ENCODE results near the gene KDM1A. TPM values are rescaled to one million over a fixed set of nuclear protein-coding genes. Genes with fewer than 3 reads are reported as not detected.

The KDM1A gene
- total and polyA plus RNA-seq, 10 of the 15 experiments (the other 5 are each of a cell fraction or from before 2014, with no cell fraction given), result 39.2 to 118 (median 98.9) TPM

GRCh38 chr1:22975694-22976093, 43.6 kb upstream of the KDM1A start:
- DNase-seq (ENCODE audit: low read depth, low spot score) (no peak), FAIRE-seq (no peak), ATAC-seq (no peak)
- intact Hi-C loops (cut with micrococcal nuclease; ENCODE audit: unreplicated experiment) (loop anchor here (1.0 to 5.0 kb wide), 5 partner anchors 92 to 427 kb away; no protein-coding TSS in a partner anchor), in situ Hi-C loops (cut with MboI) (loop anchor here (5.0 kb wide), 2 partner anchors 122 to 212 kb away; no protein-coding TSS in a partner anchor)
- H3K79me2 ChIP-seq (ENCODE audit: control insufficient read depth, insufficient read depth, low read length), result no peaks in the 10 kb centered on the region
- no peak overlapping the region for H3K9ac ChIP-seq (ENCODE audit: control insufficient read depth, insufficient read depth, low read length)
- BruUV-seq (replicated peaks), result no TSS peak
- H4K20me1 ChIP-seq (ENCODE audit: control insufficient read depth, insufficient read depth), result no peaks in the 10 kb centered on the region
- no peak for TF ChIP-seq CBX3 (IDR thresholded peaks at IDR 0.05; ENCODE audit: borderline replicate concordance, low read depth)
- no peak for TF ChIP-seq LARP7 (IDR thresholded peaks at IDR 0.05)
- TF ChIP-seq, protein P1, sequence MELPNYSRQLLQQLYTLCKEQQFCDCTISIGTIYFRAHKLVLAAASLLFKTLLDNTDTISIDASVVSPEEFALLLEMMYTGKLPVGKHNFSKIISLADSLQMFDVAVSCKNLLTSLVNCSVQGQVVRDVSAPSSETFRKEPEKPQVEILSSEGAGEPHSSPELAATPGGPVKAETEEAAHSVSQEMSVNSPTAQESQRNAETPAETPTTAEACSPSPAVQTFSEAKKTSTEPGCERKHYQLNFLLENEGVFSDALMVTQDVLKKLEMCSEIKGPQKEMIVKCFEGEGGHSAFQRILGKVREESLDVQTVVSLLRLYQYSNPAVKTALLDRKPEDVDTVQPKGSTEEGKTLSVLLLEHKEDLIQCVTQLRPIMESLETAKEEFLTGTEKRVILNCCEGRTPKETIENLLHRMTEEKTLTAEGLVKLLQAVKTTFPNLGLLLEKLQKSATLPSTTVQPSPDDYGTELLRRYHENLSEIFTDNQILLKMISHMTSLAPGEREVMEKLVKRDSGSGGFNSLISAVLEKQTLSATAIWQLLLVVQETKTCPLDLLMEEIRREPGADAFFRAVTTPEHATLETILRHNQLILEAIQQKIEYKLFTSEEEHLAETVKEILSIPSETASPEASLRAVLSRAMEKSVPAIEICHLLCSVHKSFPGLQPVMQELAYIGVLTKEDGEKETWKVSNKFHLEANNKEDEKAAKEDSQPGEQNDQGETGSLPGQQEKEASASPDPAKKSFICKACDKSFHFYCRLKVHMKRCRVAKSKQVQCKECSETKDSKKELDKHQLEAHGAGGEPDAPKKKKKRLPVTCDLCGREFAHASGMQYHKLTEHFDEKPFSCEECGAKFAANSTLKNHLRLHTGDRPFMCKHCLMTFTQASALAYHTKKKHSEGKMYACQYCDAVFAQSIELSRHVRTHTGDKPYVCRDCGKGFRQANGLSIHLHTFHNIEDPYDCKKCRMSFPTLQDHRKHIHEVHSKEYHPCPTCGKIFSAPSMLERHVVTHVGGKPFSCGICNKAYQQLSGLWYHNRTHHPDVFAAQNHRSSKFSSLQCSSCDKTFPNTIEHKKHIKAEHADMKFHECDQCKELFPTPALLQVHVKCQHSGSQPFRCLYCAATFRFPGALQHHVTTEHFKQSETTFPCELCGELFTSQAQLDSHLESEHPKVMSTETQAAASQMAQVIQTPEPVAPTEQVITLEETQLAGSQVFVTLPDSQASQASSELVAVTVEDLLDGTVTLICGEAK (IDR thresholded peaks at IDR 0.05; ENCODE audit: borderline replicate concordance), result no peak
- TF ChIP-seq TAF1 (IDR thresholded peaks at IDR 0.05; ENCODE audit: borderline replicate concordance, low read depth, low read length), result no peak
- TF ChIP-seq CUX1 (IDR thresholded peaks at IDR 0.05; ENCODE audit: insufficient replicate concordance, low read depth, low read length), result no peak
- TF ChIP-seq ASH2L (IDR thresholded peaks at IDR 0.05; ENCODE audit: borderline replicate concordance, low read depth), result no peak
- ChIA-PET SMC1A (ENCODE audit: uncharacterized antibody, unreplicated experiment) (interaction anchor here (1.0 to 1.1 kb wide), 2 partner anchors 208 to 210 kb away, joined by 3 to 4 read pairs; no protein-coding TSS in a partner anchor), RAD21 (ENCODE audit: unreplicated experiment) (interaction anchor here (2.8 kb wide), 1 partner anchor 208 kb away, joined by 24 read pairs; no protein-coding TSS in a partner anchor), POLR2A (no interaction called here), CTCF (interaction anchor here (15.3 kb wide), 1 partner anchor 209 kb away, joined by 114 read pairs; no protein-coding TSS in a partner anchor)
- peaks cover 0 to 2% of the 10 kb centered on the region in 2 experiments; a peak in 3 of 4 replicates for H3K27me3 ChIP-seq (replicated peaks in 1 of 2; ENCODE audit: control insufficient read depth in 2 of 2, insufficient read depth in 2 of 2, low read length in 1 of 2)
- no peaks in the 10 kb centered on the region for H3K36me3 ChIP-seq (ENCODE audit: control insufficient read depth in 2 of 2, insufficient read depth in 2 of 2, low read length in 1 of 2)
- H3K4me1 ChIP-seq (ENCODE audit: control insufficient read depth, insufficient read depth, low read length), result no peaks in the 10 kb centered on the region
- no peak overlapping the region for H3K4me3 ChIP-seq
- H3K9me3 ChIP-seq (replicated peaks; ENCODE audit: control insufficient read depth, insufficient read depth, low read length), result no peaks in the 10 kb centered on the region
- no peak overlapping the region for H2AFZ ChIP-seq (ENCODE audit: control insufficient read depth, low read depth, low read length)
- WGBS (ENCODE audit: insufficient coverage, insufficient replicate concordance, low lambda C conversion rate, missing lambda C conversion rate), result 40% methylated on average over 3 of the region's 3 CpGs
- no peak overlapping the region for H3K4me2 ChIP-seq (ENCODE audit: control insufficient read depth, insufficient read depth)
- no peak overlapping the region for H3K27ac ChIP-seq (ENCODE audit: control insufficient read depth, insufficient read depth)

Data from GM12878 (cell line).